ENCODE measurements around the gene FFAR3. TPM values are rescaled to one million over a fixed set of nuclear protein-coding genes. Genes with fewer than 3 reads are reported as not detected.
A peak's percentile ranks its signal among the peaks of the same experiment; 100 is the strongest.
"Not testable (repeated sequence)": the region's sequence is repeated elsewhere in the genome, so short reads cannot be mapped to it uniquely, and the experiment has no call there.

Gene FFAR3
- total RNA-seq, 1 donor from 2014 or later: not detected

GRCh38 chr19:35354898-35355297, 3.4 kb upstream of the FFAR3 start:
- no peak for TF ChIP-seq CTCF (IDR thresholded peaks at IDR 0.05; ENCODE audit: unreplicated experiment)
- Mint-ChIP-seq H3K27me3 (ENCODE audit: unreplicated experiment) (peaks cover 2% of the 10 kb centered on the region), H3K4me3 (ENCODE audit: unreplicated experiment) (no peak overlapping the region), H3K27ac (ENCODE audit: unreplicated experiment) (peak overlapping the region; percentile 61), H3K9me3 (ENCODE audit: unreplicated experiment) (no peaks in the 10 kb centered on the region), H3K4me1 (ENCODE audit: unreplicated experiment) (peaks cover 8% of the 10 kb centered on the region), H3K36me3 (ENCODE audit: low read depth, unreplicated experiment) (no peaks in the 10 kb centered on the region)
- DNase-seq (ENCODE audit: low spot score): no peak

- H3K4me1 Mint-ChIP-seq (ENCODE audit: unreplicated experiment): peaks cover 8% of the 10 kb centered on the region
- H3K9me3 Mint-ChIP-seq (ENCODE audit: unreplicated experiment): no peaks in the 10 kb centered on the region
- H3K4me3 Mint-ChIP-seq (ENCODE audit: unreplicated experiment): no peak overlapping the region
- no peak for TF ChIP-seq CTCF (IDR thresholded peaks at IDR 0.05; ENCODE audit: unreplicated experiment)
- H3K27ac Mint-ChIP-seq (ENCODE audit: unreplicated experiment): no peak overlapping the region
- H3K27me3 Mint-ChIP-seq (ENCODE audit: unreplicated experiment): peaks cover 2% of the 10 kb centered on the region
- no peak for DNase-seq (ENCODE audit: low spot score)
- H3K36me3 Mint-ChIP-seq (ENCODE audit: low read depth, unreplicated experiment): no peaks in the 10 kb centered on the region
Observed at GRCh38 chr19:35355791-35356460, 2.3 kb upstream of the FFAR3 start.

- DNase-seq (ENCODE audit: low spot score); H3K36me3 Mint-ChIP-seq (ENCODE audit: low read depth, unreplicated experiment): not testable (repeated sequence)
Observed at GRCh38 chr19:35358834-35359233, 574 bp downstream of the FFAR3 start.

GRCh38 chr19:35359395-35359794, 1.1 kb downstream of the FFAR3 start:
- H3K9me3 Mint-ChIP-seq (ENCODE audit: unreplicated experiment); H3K36me3 Mint-ChIP-seq (ENCODE audit: low read depth, unreplicated experiment); DNase-seq (ENCODE audit: low spot score); H3K27me3 Mint-ChIP-seq (ENCODE audit: unreplicated experiment); H3K4me1 Mint-ChIP-seq (ENCODE audit: unreplicated experiment); H3K4me3 Mint-ChIP-seq (ENCODE audit: unreplicated experiment); H3K27ac Mint-ChIP-seq (ENCODE audit: unreplicated experiment): not testable (repeated sequence)

More at GRCh38 chr19:35358834-35359233, 574 bp downstream of the FFAR3 start:
- H3K9me3 Mint-ChIP-seq (ENCODE audit: unreplicated experiment); H3K27me3 Mint-ChIP-seq (ENCODE audit: unreplicated experiment); H3K4me3 Mint-ChIP-seq (ENCODE audit: unreplicated experiment); H3K4me1 Mint-ChIP-seq (ENCODE audit: unreplicated experiment); H3K27ac Mint-ChIP-seq (ENCODE audit: unreplicated experiment): not testable (repeated sequence)

- H3K27me3 Mint-ChIP-seq (ENCODE audit: unreplicated experiment); DNase-seq (ENCODE audit: low spot score); H3K4me3 Mint-ChIP-seq (ENCODE audit: unreplicated experiment); H3K27ac Mint-ChIP-seq (ENCODE audit: unreplicated experiment); H3K4me1 Mint-ChIP-seq (ENCODE audit: unreplicated experiment); H3K9me3 Mint-ChIP-seq (ENCODE audit: unreplicated experiment); H3K36me3 Mint-ChIP-seq (ENCODE audit: low read depth, unreplicated experiment): not testable (repeated sequence)
Observed at GRCh38 chr19:35360081-35360480, 1.8 kb downstream of the FFAR3 start.

- peaks cover 8% of the 10 kb centered on the region for H3K4me1 Mint-ChIP-seq (ENCODE audit: unreplicated experiment)
- H3K4me3 Mint-ChIP-seq (ENCODE audit: unreplicated experiment): no peak overlapping the region
- DNase-seq (ENCODE audit: low spot score): no peak
- H3K9me3 Mint-ChIP-seq (ENCODE audit: unreplicated experiment): no peaks in the 10 kb centered on the region
- H3K36me3 Mint-ChIP-seq (ENCODE audit: low read depth, unreplicated experiment): no peaks in the 10 kb centered on the region
- no peak overlapping the region for H3K27ac Mint-ChIP-seq (ENCODE audit: unreplicated experiment)
- H3K27me3 Mint-ChIP-seq (ENCODE audit: unreplicated experiment): peaks cover 5% of the 10 kb centered on the region
- no peak for TF ChIP-seq CTCF (IDR thresholded peaks at IDR 0.05; ENCODE audit: unreplicated experiment)
Observed at GRCh38 chr19:35360880-35361420, 2.7 kb downstream of the FFAR3 start.

All from endothelial cell (in vitro differentiated cells).